SW 1271 (cell line): ENCODE measurements around the gene SPDYE3.
"Not testable (repeated sequence)": the region's sequence is repeated elsewhere in the genome, so short reads cannot be mapped to it uniquely, and the experiment has no call there.

Experiments
- DNase-seq, 2 experiments: peaks; one replicate each; lab custom pipeline; 2025; lab: John Stamatoyannopoulos, UW

SPDYE3 gene

GRCh38 chr7:100307402-100307801 lies at the start of gene SPDYE3:
Gene SPDYE3 (plus strand): TSS chr7:100307702. CDS start chr7:100307886, 184 bp downstream.
- DNase-seq, result not testable (repeated sequence)

DNA sequence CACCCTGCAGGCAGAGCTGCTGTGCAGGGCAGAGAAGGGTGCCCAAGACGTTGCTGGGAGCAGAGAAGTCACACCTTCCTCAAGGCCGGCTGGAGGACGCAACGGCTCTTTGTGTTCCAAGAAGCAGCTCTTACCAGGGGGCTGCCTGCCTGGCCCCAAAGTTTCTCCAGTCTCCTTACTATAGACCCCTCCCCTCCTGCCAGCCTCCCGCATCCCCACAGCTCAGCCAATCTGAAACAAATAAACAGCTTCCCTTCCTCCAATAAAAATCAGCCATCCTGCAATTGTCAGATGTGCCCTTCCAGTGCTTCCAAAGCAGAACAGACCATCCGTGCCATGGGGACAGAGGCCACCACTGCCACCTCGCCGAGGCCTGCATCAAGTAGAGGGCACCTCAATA lies 47.5 kb upstream of the SPDYE3 start:
- not testable (repeated sequence) for DNase-seq

- not testable (repeated sequence) for DNase-seq
Observed at GRCh38 chr7:100262896-100263295, 44.6 kb upstream of the SPDYE3 start.

DNA sequence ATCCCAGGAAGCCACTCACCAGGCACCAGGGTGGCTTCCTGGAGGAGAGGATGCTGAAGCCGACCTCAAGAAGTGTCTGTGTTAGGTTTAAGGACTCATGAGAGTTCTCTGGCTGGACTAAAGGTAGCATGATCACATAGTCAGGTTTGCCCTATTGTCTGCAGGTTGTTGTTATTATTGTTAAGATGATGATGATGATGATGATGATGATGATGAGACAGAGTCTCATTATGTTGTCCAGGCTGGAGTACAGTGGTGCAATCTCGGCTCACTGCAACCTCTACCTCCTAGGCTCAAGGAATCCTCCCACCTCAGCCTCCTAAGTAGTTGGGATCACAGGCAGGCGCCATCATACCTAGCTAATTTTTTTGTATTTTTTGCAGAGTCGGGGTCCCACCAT lies 43.3 kb upstream of the SPDYE3 start:
- not testable (repeated sequence) for DNase-seq

DNA sequence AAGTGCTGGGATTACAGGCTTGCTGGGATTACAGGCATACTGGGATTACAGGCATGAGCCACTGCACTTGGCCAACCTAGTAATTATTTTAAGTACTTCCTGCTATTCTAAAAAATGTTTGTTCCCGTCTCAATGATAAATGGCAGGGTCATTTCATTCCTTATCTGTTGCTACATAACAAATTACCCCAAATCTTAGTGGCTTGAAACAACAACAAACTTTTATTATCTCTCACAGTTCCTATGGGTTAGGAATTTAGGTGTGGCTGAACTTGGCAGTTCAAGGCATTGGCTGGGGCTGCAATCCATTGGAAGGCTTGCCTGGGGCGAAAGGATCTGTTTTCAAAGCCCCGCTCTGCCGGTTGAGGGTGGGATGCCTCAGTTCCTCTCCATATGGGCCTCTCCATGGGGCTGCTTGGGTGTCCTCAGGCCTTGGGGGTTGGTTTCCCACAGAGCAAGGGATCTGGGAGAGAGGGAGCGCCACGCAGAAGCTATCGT lies 42.8 kb upstream of the SPDYE3 start:
- DNase-seq, result not testable (repeated sequence)

GRCh38 chr7:100265851-100266250 lies 41.7 kb upstream of the SPDYE3 start:
- peak in 1 of 2 experiments; percentile 8 for DNase-seq

DNA sequence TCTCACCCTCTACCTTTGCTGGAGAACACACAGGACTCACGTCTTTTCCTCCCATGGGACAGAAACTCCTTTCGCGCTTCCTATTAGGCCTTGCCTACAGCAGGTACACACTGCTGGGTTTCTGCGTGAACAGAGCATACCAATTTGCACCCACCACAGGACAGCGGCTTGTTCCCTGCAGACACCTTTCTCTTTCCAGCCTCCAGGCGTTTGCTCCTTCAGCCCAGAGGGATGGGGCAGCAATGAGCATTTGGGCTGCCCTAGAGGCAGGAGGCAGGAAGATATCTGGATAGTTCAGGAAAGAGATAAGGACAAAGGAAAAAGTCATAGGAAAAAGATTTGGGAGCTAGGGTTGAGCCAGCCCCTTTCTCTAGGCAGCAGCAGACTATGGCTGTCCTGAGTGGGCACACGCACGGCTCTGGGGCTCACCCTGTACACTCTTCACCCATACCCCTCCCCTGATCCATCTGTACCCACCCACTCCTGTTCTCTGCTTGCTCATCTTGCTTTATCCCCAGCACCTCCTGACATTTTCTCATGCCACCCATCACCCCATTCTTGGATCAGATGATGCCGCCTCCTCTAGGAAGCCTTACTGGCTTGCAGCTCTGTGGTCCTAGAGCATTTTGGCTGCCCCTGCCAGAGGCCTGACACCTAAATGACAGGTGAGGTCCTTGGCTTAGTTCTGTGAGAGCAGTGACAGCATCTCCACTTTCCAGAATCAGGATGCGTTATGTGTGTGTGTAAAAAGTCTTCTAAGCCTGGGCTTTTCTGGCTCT lies 40.7 kb upstream of the SPDYE3 start:
- no peak for DNase-seq

- DNase-seq, result no peak
Observed at GRCh38 chr7:100267648-100268047, 39.9 kb upstream of the SPDYE3 start.

- DNase-seq, result not testable (repeated sequence)
Observed at GRCh38 chr7:100268882-100269281, 38.6 kb upstream of the SPDYE3 start.

DNA sequence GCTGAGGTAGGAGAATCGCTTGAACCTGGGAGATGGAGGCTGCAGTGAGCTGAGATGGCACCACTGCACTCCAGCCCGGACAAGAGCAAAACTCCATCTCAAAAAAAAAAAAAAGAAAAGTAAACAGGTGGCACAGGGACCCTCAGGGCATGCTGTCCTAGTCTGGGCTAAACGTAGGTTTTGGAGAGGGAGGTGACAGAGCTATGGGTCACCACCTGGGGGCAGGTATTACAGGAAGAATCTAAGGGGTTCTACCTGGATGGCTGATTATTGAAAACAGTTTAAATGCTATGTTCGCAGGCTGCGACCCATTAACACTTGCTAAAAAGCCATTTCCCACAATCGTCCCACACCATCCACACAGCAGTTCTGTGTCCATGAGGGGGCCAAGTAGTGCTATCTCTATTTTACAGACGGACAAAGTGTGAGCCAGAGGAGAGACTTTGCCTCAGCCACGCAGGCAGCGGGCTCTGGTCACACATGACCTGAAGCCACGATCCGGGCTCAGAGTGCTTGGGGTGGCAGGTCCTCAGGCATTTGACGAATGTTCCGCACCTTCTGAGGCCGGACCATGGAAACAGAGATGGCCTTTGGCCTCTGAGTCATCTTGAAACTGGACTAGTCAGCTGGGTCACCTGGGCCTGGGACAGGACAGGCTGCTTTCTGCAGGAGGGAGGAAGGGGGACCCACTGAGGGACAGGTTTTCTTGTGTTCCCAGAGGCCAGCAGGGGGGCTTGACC lies 38.0 kb upstream of the SPDYE3 start:
- DNase-seq, result not testable (repeated sequence)

- not testable (repeated sequence) for DNase-seq
Observed at GRCh38 chr7:100270046-100270918, 37.2 kb upstream of the SPDYE3 start.

- peak in 1 of 2 experiments; percentile 7 for DNase-seq
Observed at GRCh38 chr7:100270941-100271593, 36.4 kb upstream of the SPDYE3 start.

GRCh38 chr7:100271716-100272537 lies 35.6 kb upstream of the SPDYE3 start:
- peak; percentile 71 to 86 for DNase-seq

DNA sequence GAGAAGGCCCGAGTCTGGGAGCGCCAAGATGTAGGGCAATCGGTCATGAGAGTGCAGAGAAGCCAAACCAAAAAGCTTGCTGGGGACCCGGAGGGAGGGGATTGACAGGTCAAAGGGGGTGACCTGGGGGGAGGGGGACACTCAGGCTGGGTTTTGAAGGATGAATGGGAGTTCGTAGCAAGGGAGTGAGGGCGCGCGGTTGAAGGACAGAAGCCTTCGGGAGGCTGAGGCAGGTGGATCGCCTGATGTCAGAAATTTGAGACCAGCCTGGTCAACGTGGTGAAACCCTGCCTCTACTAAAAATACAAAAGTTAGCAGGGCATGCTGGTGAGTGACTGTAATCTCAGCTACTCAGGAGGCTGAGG lies 35.0 kb upstream of the SPDYE3 start:
- not testable (repeated sequence) for DNase-seq

DNA sequence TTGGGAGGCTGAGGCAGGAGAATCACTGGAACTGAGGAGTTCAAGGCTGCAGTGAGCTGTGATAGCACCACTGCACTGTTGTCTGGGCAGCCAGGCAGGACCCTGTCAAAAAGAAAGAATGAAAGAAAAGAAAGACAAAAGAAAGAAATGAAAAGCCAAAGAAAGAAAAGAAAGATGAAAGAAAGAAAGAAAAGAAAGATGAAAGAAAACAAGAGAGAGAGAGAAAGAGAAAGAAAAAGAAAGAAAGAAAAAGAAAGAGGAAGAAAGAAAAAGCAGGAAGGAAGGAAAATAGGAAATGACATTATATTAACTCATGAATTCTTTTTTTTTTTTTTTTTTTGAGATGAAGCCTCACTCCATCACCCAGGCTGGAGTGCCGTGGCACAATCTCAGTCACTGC lies 32.4 kb upstream of the SPDYE3 start:
- no peak for DNase-seq

GRCh38 chr7:100276126-100276525 lies 31.4 kb upstream of the SPDYE3 start:
- DNase-seq, result not testable (repeated sequence)

DNA sequence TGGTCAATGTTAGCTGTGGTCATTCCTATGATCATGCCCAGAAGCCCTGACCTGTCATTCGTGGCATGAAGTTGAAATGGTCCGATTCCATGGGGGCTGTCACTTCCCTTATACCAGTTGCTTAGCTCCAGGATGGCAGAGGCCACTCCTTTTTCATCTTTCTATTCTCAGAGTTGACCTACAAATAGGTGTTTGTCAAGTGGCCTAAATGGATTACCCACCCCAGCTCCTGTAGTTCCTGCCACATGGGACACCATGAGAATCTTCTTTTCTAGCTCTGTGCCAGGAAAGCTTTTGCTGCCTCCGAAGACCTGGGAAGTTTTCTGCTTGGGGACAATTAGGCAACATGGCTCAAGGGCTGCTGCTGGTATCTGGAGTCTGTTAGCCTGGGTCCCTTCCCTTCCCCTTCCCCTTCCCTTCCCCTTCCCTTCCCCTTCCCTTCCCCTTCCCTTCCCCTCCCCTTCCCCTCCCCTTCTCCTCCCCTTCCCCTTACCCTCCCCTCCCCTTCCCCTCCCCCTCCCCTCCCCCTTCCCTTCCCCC lies 25.4 kb upstream of the SPDYE3 start:
- not testable (repeated sequence) for DNase-seq

DNA sequence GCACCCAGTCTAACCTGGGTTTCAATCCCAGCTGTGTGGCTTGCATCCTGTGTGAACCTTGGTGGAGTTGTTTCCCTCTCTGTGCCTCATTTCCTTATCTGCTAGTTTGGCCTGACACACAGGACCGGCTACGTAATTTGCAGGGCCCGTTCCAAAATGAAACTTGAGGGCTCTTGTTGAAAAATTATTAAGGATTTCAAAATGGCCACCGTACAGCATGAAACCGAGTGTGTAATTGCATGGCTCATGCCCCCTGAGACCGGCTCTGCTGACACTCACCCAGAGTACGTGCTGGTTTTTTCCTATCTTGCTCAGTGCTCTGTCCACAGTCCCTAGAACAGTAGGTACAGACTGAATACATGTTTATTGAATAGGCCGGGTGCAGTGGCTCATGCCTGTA lies 24.4 kb upstream of the SPDYE3 start:
- DNase-seq, result not testable (repeated sequence)

- not testable (repeated sequence) for DNase-seq
Observed at GRCh38 chr7:100287191-100287969, 20.1 kb upstream of the SPDYE3 start.
